B cell (primary cell): ENCODE measurements around the gene CACNG8.

Experiments used
- EZH2 ChIP-seq: IDR thresholded peaks from 2 replicates; pipeline ENCODE4 v1.6.1; 2012; ENCODE audit warnings: borderline replicate concordance, low read depth, mild to moderate bottlenecking, moderate library complexity, low read length; ENCODE audit not compliant: insufficient read depth, poor library complexity, severe bottlenecking
- TF ChIP-seq, protein P1 (sequence below): fragments of 200-600 bp; IDR thresholded peaks from one replicate; pipeline ENCODE4 v1.8.0; 2022; ENCODE audit warnings: antibody characterized with exemption, mild to moderate bottlenecking

- no peak for TF ChIP-seq EZH2
- TF ChIP-seq, protein P1, sequence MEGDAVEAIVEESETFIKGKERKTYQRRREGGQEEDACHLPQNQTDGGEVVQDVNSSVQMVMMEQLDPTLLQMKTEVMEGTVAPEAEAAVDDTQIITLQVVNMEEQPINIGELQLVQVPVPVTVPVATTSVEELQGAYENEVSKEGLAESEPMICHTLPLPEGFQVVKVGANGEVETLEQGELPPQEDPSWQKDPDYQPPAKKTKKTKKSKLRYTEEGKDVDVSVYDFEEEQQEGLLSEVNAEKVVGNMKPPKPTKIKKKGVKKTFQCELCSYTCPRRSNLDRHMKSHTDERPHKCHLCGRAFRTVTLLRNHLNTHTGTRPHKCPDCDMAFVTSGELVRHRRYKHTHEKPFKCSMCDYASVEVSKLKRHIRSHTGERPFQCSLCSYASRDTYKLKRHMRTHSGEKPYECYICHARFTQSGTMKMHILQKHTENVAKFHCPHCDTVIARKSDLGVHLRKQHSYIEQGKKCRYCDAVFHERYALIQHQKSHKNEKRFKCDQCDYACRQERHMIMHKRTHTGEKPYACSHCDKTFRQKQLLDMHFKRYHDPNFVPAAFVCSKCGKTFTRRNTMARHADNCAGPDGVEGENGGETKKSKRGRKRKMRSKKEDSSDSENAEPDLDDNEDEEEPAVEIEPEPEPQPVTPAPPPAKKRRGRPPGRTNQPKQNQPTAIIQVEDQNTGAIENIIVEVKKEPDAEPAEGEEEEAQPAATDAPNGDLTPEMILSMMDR: no peak
Measured at GRCh38 chr19:53945998-53946397, 16.7 kb upstream of the CACNG8 start.
